ENCODE results near the gene RRP7A. TPM values are rescaled to one million over a fixed set of nuclear protein-coding genes. Genes with fewer than 3 reads are reported as not detected.

The RRP7A gene
- total and polyA plus RNA-seq, 2 of the 13 experiments (the other 11 are each of a cell fraction or from before 2014, with no cell fraction given): 15.3 to 41.6 TPM

DNA sequence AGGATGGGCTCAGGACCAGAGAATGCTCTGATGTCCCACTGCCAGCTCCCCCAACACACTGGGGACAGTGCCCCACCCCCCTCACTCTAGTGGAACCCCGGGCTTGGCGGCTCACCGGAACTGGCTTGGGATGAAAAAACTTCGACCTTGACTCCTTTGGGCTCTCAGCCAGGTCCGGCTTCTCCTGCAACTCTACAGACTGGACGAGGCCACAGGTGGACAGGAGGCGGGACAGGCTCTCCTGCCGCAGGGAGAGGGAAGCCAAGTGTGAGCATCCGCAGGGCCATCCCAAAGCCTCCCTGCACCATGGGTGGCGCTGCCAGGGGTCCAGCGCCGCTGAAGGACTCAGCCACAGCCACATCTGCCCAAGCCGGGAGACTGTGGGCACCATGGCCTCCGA is 3.7 kb downstream of the RRP7A start (continued):
- TF ChIP-seq, protein P1, sequence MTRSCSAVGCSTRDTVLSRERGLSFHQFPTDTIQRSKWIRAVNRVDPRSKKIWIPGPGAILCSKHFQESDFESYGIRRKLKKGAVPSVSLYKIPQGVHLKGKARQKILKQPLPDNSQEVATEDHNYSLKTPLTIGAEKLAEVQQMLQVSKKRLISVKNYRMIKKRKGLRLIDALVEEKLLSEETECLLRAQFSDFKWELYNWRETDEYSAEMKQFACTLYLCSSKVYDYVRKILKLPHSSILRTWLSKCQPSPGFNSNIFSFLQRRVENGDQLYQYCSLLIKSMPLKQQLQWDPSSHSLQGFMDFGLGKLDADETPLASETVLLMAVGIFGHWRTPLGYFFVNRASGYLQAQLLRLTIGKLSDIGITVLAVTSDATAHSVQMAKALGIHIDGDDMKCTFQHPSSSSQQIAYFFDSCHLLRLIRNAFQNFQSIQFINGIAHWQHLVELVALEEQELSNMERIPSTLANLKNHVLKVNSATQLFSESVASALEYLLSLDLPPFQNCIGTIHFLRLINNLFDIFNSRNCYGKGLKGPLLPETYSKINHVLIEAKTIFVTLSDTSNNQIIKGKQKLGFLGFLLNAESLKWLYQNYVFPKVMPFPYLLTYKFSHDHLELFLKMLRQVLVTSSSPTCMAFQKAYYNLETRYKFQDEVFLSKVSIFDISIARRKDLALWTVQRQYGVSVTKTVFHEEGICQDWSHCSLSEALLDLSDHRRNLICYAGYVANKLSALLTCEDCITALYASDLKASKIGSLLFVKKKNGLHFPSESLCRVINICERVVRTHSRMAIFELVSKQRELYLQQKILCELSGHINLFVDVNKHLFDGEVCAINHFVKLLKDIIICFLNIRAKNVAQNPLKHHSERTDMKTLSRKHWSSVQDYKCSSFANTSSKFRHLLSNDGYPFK (CRISPR knock-in tag; IDR thresholded peaks at IDR 0.05; ENCODE audit: borderline replicate concordance): no peak
- TF ChIP-seq ARID2 (CRISPR knock-in tag; IDR thresholded peaks at IDR 0.05; ENCODE audit: borderline replicate concordance) (no peak), SALL2 (CRISPR knock-in tag; IDR thresholded peaks at IDR 0.05) (no peak), ELF1 (CRISPR knock-in tag; IDR thresholded peaks at IDR 0.05) (no peak), ZNF331 (CRISPR knock-in tag; IDR thresholded peaks at IDR 0.05) (no peak), BORCS8-MEF2B (CRISPR knock-in tag; IDR thresholded peaks at IDR 0.05) (no peak), KLF9 (CRISPR knock-in tag; IDR thresholded peaks at IDR 0.05; ENCODE audit: low read depth) (no peak), TAF15 (IDR thresholded peaks at IDR 0.05; ENCODE audit: low read depth, low read length, poor library complexity, severe bottlenecking) (no peak), ZBTB38 (CRISPR knock-in tag; IDR thresholded peaks at IDR 0.05) (0 out of 2 replicates have a peak, but pooled peaks have one; percentile 52), RBM22 (optimal IDR thresholded peaks at IDR 0.05; ENCODE audit: low read length) (no peak), ZNF124 (CRISPR knock-in tag; IDR thresholded peaks at IDR 0.05) (no peak), DNMT3B (CRISPR knock-in tag; conservative IDR thresholded peaks at IDR 0.05) (no peak), CCDC6 (CRISPR knock-in tag; IDR thresholded peaks at IDR 0.05) (peak; percentile 31; the same call in 1 of the 2 replicates), GFI1 (CRISPR knock-in tag; IDR thresholded peaks at IDR 0.05; ENCODE audit: borderline replicate concordance) (no peak), ZNF788 (CRISPR knock-in tag; IDR thresholded peaks at IDR 0.05; ENCODE audit: borderline replicate concordance) (peak; percentile 45; the same call in 1 of the 2 replicates), NR2C2 (CRISPR knock-in tag; IDR thresholded peaks at IDR 0.05; ENCODE audit: borderline replicate concordance) (no peak)
- TF ChIP-seq, protein P2, sequence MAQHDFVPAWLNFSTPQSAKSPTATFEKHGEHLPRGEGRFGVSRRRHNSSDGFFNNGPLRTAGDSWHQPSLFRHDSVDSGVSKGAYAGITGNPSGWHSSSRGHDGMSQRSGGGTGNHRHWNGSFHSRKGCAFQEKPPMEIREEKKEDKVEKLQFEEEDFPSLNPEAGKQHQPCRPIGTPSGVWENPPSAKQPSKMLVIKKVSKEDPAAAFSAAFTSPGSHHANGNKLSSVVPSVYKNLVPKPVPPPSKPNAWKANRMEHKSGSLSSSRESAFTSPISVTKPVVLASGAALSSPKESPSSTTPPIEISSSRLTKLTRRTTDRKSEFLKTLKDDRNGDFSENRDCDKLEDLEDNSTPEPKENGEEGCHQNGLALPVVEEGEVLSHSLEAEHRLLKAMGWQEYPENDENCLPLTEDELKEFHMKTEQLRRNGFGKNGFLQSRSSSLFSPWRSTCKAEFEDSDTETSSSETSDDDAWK (CRISPR knock-in tag; IDR thresholded peaks at IDR 0.05): no peak
- TF ChIP-seq, protein P3, sequence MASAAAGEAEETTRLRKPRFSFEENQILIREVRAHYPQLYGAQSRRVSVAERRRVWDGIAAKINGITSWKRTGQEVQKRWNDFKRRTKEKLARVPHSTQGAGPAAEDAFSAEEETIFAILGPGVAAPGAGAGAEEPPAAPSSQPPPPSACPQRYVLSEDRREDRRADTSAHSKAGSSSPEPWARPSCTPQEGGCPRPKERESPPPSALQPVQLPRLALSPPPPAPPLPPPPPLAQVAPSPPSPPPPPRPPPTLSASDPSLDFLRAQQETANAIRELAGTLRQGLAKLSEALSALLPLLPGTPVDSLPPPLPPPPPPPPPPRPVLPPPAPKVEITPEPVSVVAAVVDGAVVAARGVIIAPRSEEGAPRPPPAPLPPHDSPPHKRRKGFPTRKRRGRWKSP (CRISPR knock-in tag; IDR thresholded peaks at IDR 0.05): 0 out of 2 replicates have a peak, but pooled peaks have one; percentile 22
- TF ChIP-seq, protein P4, sequence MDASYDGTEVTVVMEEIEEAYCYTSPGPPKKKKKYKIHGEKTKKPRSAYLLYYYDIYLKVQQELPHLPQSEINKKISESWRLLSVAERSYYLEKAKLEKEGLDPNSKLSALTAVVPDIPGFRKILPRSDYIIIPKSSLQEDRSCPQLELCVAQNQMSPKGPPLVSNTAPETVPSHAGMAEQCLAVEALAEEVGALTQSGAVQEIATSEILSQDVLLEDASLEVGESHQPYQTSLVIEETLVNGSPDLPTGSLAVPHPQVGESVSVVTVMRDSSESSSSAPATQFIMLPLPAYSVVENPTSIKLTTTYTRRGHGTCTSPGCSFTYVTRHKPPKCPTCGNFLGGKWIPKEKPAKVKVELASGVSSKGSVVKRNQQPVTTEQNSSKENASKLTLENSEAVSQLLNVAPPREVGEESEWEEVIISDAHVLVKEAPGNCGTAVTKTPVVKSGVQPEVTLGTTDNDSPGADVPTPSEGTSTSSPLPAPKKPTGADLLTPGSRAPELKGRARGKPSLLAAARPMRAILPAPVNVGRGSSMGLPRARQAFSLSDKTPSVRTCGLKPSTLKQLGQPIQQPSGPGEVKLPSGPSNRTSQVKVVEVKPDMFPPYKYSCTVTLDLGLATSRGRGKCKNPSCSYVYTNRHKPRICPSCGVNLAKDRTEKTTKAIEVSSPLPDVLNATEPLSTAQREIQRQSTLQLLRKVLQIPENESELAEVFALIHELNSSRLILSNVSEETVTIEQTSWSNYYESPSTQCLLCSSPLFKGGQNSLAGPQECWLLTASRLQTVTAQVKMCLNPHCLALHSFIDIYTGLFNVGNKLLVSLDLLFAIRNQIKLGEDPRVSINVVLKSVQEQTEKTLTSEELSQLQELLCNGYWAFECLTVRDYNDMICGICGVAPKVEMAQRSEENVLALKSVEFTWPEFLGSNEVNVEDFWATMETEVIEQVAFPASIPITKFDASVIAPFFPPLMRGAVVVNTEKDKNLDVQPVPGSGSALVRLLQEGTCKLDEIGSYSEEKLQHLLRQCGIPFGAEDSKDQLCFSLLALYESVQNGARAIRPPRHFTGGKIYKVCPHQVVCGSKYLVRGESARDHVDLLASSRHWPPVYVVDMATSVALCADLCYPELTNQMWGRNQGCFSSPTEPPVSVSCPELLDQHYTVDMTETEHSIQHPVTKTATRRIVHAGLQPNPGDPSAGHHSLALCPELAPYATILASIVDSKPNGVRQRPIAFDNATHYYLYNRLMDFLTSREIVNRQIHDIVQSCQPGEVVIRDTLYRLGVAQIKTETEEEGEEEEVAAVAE (CRISPR knock-in tag; IDR thresholded peaks at IDR 0.05; ENCODE audit: borderline replicate concordance): no peak
- TF ChIP-seq, protein P5, sequence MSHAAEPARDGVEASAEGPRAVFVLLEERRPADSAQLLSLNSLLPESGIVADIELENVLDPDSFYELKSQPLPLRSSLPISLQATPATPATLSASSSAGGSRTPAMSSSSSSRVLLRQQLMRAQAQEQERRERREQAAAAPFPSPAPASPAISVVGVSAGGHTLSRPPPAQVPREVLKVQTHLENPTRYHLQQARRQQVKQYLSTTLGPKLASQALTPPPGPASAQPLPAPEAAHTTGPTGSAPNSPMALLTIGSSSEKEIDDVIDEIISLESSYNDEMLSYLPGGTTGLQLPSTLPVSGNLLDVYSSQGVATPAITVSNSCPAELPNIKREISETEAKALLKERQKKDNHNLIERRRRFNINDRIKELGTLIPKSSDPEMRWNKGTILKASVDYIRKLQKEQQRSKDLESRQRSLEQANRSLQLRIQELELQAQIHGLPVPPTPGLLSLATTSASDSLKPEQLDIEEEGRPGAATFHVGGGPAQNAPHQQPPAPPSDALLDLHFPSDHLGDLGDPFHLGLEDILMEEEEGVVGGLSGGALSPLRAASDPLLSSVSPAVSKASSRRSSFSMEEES (CRISPR knock-in tag; IDR thresholded peaks at IDR 0.05): no peak
